Keratinocyte (primary cell): ENCODE measurements around the gene CDKAL1.

Experiments used
- EZH2 ChIP-seq: IDR thresholded peaks from one replicate; pipeline ENCODE4 v1.6.1; 2012; ENCODE audit warnings: inconsistent platforms, mild to moderate bottlenecking, low read length, moderate library complexity
- TF ChIP-seq, protein P1 (sequence below), 3 experiments: IDR thresholded peaks in 1 of 3; conservative IDR thresholded peaks in 1 of 3; optimal IDR thresholded peaks in 1 of 3; 2 replicates in 2 of 3; 3 replicates in 1 of 3; pipeline versions ENCODE3 to v1.5.1; 2011; ENCODE audit warnings: low read length in 3 of 3, mild to moderate bottlenecking in 3 of 3, moderate library complexity in 2 of 3, control low read depth in 1 of 3, inconsistent platforms in 1 of 3; ENCODE audit not compliant: insufficient read depth in 2 of 3; ENCODE audit errors: extremely low read depth in 1 of 3

DNA sequence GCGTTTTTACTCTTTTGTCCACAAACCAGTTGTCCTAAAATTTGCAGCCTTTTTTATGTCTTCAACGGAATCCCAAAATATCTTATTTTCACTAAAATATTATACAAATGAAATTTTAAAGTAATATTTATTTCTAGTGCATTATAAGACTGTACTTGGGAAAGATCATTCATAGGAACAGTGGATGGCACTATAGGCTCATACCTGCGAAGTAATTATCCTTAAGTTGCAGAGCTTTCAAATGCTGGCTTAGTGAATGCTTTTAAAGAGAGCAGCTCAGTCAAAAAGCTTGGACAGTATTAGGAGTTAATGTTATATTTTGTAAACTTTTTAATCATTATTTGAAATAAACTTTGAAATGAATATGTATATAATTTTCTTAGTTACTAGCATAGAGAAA lies 254.9 kb downstream of the CDKAL1 start:
- TF ChIP-seq, protein P1, sequence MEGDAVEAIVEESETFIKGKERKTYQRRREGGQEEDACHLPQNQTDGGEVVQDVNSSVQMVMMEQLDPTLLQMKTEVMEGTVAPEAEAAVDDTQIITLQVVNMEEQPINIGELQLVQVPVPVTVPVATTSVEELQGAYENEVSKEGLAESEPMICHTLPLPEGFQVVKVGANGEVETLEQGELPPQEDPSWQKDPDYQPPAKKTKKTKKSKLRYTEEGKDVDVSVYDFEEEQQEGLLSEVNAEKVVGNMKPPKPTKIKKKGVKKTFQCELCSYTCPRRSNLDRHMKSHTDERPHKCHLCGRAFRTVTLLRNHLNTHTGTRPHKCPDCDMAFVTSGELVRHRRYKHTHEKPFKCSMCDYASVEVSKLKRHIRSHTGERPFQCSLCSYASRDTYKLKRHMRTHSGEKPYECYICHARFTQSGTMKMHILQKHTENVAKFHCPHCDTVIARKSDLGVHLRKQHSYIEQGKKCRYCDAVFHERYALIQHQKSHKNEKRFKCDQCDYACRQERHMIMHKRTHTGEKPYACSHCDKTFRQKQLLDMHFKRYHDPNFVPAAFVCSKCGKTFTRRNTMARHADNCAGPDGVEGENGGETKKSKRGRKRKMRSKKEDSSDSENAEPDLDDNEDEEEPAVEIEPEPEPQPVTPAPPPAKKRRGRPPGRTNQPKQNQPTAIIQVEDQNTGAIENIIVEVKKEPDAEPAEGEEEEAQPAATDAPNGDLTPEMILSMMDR (optimal IDR thresholded peaks at IDR 0.05 in 1 of 3, IDR thresholded peaks at IDR 0.05 in 1 of 3, conservative IDR thresholded peaks at IDR 0.05 in 1 of 3; ENCODE audit: extremely low read depth in 1 of 3, insufficient read depth in 2 of 3, low read length in 3 of 3) = no peak
- TF ChIP-seq EZH2 = no peak
